HG02798 (cell line): Measurements from ENCODE around the gene WFIKKN1.

Experiments
- ATAC-seq: cut with Tn5 transposase; IDR thresholded peaks from one replicate; pipeline ENCODE4 v1.9.1; 2021; ENCODE audit warnings: mild to moderate bottlenecking; ENCODE audit not compliant: unreplicated experiment, poor library complexity

WFIKKN1 gene, protein sequence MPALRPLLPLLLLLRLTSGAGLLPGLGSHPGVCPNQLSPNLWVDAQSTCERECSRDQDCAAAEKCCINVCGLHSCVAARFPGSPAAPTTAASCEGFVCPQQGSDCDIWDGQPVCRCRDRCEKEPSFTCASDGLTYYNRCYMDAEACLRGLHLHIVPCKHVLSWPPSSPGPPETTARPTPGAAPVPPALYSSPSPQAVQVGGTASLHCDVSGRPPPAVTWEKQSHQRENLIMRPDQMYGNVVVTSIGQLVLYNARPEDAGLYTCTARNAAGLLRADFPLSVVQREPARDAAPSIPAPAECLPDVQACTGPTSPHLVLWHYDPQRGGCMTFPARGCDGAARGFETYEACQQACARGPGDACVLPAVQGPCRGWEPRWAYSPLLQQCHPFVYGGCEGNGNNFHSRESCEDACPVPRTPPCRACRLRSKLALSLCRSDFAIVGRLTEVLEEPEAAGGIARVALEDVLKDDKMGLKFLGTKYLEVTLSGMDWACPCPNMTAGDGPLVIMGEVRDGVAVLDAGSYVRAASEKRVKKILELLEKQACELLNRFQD

GRCh38 chr16:630815-631405 is at the start of gene WFIKKN1:
Gene WFIKKN1, plus strand, starts transcription at chr16:630985. Its CDS starts 269 bp downstream, at chr16:631254.
- ATAC-seq = no peak

DNA sequence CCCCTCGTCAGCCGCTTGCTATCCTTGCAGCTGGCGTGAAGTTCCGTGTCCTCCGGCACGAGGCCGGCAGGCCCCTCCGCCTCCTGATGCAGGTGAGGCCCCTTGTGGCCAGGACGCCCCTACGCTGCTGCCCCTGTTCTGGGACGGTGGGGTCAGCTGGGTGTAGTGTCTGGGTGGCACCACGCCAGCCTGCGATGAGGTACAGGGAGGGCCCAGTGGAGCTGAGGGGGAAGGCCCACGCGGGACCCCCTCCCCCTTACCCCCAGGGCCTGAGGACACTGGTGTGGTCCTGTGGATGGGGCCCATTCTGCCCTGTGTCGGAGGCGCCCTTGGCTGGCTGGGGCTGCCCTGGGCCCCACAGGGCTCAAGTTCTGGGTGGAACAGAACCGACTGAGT is 48.6 kb upstream of the WFIKKN1 start:
- ATAC-seq = no peak

DNA sequence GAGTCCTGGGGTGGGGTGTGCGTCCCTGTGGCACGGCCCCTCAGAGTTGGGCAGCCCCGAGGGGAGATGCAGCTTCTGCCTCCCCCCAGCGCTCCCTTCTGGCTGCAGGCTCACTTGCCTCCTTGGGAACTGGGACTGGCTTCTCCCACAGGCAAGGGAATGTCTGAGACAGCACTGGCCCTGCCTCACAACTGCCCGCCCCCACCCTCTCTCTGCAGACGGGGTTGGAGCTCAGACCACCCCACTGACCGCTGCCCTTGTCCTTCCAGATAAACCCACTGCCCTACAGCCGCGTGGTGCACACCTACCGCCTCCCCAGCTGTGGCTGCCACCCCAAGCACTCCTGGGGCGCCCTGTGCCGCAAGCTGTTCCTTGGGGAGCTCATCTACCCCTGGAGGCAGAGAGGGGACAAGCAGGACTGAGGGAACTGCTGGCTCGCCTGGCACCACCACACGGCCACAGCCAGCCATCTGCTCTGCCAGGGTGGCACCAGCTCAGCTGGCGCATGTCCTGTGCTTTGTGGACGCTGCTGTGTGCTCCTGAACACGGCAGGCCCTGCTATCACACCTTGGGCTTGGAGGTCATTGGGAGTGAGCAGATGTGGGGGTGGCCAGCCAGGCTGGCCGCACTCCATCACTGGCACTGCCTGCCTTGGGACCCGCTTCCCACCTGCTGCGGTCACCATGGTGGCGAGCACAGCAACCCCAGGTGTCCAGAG is 48.0 kb upstream of the WFIKKN1 start:
- ATAC-seq = no peak

GRCh38 chr16:583470-583814 is 47.3 kb upstream of the WFIKKN1 start:
- ATAC-seq = no peak

DNA sequence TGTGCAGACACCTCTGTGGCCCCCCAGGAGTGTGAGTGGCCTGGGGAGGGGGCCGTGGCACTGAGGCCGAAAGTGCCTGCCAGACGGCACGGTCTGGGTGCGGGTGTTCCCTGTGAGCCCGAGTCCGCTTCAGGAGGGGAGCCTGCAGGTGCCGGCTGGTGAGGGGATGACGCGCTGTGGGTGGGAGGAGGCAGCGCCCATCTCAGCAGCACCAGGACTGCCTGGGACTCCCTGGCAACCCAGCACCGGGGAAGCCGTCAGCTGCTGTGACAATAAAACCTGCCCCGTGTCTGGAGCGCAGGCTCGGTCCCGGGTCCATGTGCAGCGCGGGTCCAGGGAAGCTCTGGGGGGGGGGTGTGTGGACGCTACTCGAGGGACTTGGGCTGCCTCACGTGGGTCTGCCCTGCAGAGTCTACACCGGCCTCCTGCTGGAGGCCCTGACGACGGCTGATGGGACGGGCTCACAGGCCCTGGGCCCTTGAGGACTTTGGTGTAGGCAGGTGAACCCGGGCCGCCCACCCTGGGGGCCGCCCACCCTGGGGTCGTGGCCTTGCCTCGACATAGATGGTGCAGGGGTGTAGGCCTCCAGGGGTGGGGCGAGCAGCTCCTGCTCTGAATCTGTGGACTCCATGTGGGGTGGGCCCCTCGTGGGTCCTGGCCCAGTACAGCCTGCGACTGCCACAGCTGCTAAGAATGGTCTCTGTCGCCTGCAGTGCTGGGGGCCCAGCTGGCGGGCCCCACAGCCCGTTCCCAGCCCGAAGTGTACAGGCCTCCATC is 46.8 kb upstream of the WFIKKN1 start:
- ATAC-seq = no peak

DNA sequence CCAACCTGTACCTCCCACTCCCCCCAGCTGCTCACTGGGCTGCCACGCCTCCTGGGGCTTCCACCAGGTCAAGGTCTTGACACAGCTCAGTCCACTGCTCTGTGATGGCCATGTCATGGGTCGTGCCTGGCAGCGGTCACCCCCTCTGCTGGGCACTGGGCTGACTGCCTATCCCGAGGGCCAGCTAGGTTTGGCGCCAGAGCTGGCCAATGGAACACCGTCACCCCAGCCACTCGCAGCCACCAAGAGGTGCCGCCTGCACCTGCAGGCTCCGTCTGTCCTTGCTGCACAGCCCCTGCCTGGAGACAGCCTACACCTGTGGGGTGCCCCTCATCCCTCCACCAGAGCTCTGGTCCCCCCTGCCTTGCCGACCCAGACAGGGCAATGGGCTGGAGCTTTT is 45.4 kb upstream of the WFIKKN1 start:
- ATAC-seq = no peak

- ATAC-seq = no peak
Observed at GRCh38 chr16:586047-586644, 44.6 kb upstream of the WFIKKN1 start.

DNA sequence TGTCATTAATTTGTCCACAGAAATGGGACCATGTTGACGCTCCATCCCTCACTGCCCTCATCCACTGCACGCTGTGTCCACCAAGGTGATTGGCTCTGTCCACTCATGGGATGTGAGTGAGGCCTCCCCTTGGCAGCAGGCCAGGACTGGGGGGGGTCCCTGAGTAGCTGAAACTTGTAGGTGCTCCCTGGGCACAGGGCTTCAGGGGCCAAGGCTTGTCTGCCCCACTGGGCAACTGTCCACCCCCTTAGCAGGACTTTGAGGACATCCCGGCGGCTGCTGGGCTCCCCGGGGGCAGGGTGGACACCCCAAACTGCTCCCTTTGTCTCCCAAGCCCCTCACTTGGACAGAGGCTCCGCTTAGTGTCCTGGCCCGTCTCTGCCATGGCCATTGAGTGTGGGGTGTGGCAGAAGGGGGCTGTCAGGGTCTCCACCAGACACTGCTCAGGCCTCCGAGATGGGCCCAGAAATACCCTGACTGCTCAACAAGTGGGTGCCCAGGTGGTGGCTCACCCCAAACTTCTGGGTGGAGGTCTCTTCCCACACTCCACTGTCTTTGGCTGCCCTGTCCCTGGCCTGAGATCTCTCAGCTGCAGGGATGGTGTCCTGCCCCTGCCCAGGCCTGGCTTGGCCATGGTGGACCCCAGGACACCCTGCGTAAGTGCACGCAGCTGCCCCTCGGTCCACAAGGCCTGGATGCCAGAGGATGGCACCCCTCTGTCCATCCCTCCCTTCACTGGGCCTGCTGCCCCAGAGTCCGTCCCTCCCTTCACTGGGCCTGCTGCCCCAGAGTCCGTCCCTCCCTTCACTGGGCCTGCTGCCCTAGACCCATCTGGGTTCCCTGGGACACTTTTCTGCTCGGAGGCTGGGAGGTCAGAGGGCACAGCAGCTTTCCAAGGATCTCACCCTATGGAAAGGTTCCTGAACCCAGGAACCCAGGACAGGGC is 43.9 kb upstream of the WFIKKN1 start:
- no peak for ATAC-seq

DNA sequence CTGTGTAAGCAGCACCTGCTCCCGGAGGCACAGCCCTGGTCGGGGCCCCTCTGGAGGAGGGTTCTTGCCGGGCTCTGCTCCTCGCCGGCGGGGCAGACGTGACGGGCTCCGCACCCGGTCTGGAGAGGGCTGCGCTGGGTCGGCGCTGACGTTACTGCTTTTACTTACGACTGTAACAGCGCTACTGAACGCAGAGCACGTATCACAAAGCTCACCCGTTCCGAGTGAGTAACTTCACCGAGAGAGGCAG is 42.2 kb upstream of the WFIKKN1 start:
- ATAC-seq = no peak

- ATAC-seq = peak; percentile 74
Observed at GRCh38 chr16:588889-589657, 41.7 kb upstream of the WFIKKN1 start.

GRCh38 chr16:589658-590187 is 41.1 kb upstream of the WFIKKN1 start, which contains the start of gene RAB40C:
Gene RAB40C, plus strand, starts transcription at chr16:590066. Its CDS starts 226 bp downstream, at chr16:590292.
- ATAC-seq = peak; percentile 82

GRCh38 chr16:590188-590814 is 40.5 kb upstream of the WFIKKN1 start:
- ATAC-seq = no peak

DNA sequence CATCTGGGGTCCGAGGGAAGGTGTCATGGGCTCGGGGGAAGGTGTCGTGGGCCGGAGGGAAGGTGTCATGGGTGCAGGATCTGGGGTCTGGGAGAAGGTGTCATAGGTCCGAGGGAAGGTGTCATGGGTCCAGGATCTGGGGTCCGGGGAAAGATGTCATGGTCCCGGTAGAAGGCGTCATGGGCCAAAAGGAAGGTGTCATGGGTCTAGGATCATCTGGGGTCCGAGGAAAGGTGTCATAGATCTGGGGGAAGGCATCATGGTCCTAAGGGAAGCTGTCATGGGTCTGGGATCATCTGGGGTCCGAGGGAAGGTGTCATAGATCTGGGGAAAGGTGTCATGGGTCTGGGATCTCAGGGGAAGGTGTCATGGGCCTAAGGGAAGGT is 40.0 kb upstream of the WFIKKN1 start:
- ATAC-seq = no peak

GRCh38 chr16:591231-591630 is 39.6 kb upstream of the WFIKKN1 start:
- no peak for ATAC-seq

DNA sequence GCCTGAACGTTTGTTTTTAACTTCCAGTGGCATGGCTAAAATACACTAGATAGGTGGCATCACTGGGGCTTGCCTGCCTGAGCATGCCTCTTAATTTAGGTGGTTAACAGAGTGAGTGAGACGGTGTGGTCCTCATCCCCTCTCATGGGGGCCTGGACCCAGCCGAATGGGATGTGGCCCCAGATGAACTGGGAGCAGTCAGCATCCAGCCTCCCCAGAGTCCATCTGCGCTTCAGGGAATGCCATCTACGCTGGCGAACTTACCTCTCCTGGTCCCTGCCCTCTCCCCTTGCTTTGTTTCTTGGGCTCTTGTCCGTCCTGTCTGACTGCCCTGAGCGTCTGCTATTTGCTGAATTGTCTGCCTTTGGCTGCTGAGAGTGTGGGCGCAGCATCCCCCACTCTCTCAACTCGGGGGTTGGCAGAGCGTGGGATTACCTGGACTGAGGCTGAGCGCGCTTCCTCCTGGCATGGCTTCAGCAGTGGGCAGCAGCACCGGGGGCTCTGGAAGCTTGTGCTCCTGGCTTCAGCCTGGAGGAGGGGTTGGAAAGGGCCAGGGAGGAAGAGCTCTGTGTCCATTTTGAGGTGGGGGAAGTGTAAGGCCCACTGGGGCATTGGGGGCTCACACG is 38.8 kb upstream of the WFIKKN1 start:
- no peak for ATAC-seq

- no peak for ATAC-seq
Observed at GRCh38 chr16:592518-593306, 38.1 kb upstream of the WFIKKN1 start.

- ATAC-seq = no peak
Observed at GRCh38 chr16:593406-593805, 37.4 kb upstream of the WFIKKN1 start.
